ENCODE results near the gene SAMD10. TPM values are rescaled to one million over a fixed set of nuclear protein-coding genes. Genes with fewer than 3 reads are reported as not detected.

The SAMD10 gene
- total and polyA plus RNA-seq, 2 of the 8 experiments (the other 6 are each of a cell fraction or from before 2014, with no cell fraction given): 3.0 to 5.2 TPM

DNA sequence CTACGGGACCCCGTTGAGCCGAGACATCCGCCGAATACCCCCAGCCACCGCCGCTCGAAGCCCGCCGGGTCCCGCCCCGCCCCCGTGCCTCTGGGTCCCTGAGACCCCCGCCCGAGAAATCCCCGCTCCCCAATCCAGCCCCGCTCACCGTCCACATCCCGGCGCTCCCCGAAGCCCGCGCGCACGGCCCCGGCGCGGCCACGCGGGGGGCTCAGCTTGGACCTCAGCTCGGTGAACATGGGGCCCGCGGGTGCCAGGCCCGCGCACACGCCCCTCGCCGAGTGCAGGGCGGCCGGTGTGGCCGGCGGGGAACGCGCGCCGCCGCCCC, 249 bp downstream of the SAMD10 start:
- H2BK120ac ChIP-seq (replicated peaks; ENCODE audit: low read depth, low read length): no peak overlapping the region
- no peak overlapping the region; the same call in 1 of the 2 replicates for H2AFZ ChIP-seq (ENCODE audit: low read length)
- peaks cover 14% of the 10 kb centered on the region for H3K23me2 ChIP-seq (ENCODE audit: low read depth, low read length)
- peaks cover 4% of the 10 kb centered on the region; the same call in 1 of the 2 replicates for H3K79me1 ChIP-seq (ENCODE audit: low read depth, low read length)
- H3K9ac ChIP-seq (replicated peaks in 1 of 4; ENCODE audit: extremely low read depth in 1 of 4, low read depth in 3 of 4, low read length in 3 of 4): peak overlapping the region in 1 of 4 experiments; percentile 38; a peak in 1 of 7 replicates
- WGBS, 2 experiments (ENCODE audit: extremely low coverage in 1 of 2, insufficient coverage in 1 of 2, insufficient read length in 1 of 2, insufficient replicate concordance in 2 of 2, low coverage in 1 of 2, low lambda C conversion rate in 2 of 2, missing lambda C conversion rate in 1 of 2): no CpG with 5 or more reads among the region's 47 CpGs
- no peak overlapping the region for H3K14ac ChIP-seq (ENCODE audit: insufficient read length)
- peak overlapping the region; percentile 42 for H4K5ac ChIP-seq (ENCODE audit: insufficient read length, low read depth, low read length)
- peaks cover 3 to 12% of the 10 kb centered on the region in 2 experiments for H4K20me1 ChIP-seq (replicated peaks in 1 of 2; ENCODE audit: control insufficient read depth in 1 of 2, insufficient read depth in 2 of 2, low read length in 2 of 2)
- no peak overlapping the region for H2AK5ac ChIP-seq (ENCODE audit: low read depth, low read length)
- peaks cover 0 to 9% (median 2%) of the 10 kb centered on the region in 4 experiments; a peak in 3 of 7 replicates for H3K27me3 ChIP-seq (replicated peaks in 1 of 4; ENCODE audit: control insufficient read depth in 3 of 4, extremely low read depth in 1 of 4, insufficient read depth in 3 of 4, low read length in 3 of 4)
- no peak overlapping the region for H2BK20ac ChIP-seq (ENCODE audit: low read length)
- peaks cover 4 to 24% (median 12%) of the 10 kb centered on the region in 4 experiments; a peak in 6 of 7 replicates for H3K4me1 ChIP-seq (replicated peaks in 1 of 4; ENCODE audit: control insufficient read depth in 3 of 4, insufficient read depth in 4 of 4, low read length in 3 of 4)
- CTCF ChIA-PET (ENCODE audit: partially characterized antibody): interaction anchor here (1.3 to 2.0 kb wide), 6 partner anchors 36 to 141 kb away, joined by 3 to 17 read pairs (median 6); no protein-coding TSS in a partner anchor
- H3K9me3 ChIP-seq (ENCODE audit: insufficient read depth in 2 of 2, low read depth in 1 of 2, low read length in 1 of 2): no peaks in the 10 kb centered on the region
- TF ChIP-seq RBBP5 (IDR thresholded peaks at IDR 0.05; ENCODE audit: borderline replicate concordance, low read depth, low read length) (0 out of 2 replicates have a peak, but pooled peaks have one; percentile 0), MAFK (IDR thresholded peaks at IDR 0.05; ENCODE audit: low read depth, low read length) (no peak)
- H3K23ac ChIP-seq (ENCODE audit: insufficient read length): no peak overlapping the region
- no peak for FAIRE-seq
- peak overlapping the region; percentile 62 to 92 for H3K4me2 ChIP-seq (ENCODE audit: insufficient read depth in 1 of 2, low read depth in 2 of 2, low read length in 2 of 2)
- DNase-seq (ENCODE audit: low read depth in 1 of 2, low spot score in 2 of 2): no peak
- no peak overlapping the region for H2BK12ac ChIP-seq (ENCODE audit: low read depth, low read length)
- H3K36me3 ChIP-seq (ENCODE audit: control insufficient read depth in 2 of 4, insufficient read depth in 4 of 4, low read length in 3 of 4): peaks cover 0 to 5% (median 0%) of the 10 kb centered on the region in 4 experiments; a peak in 1 of 8 replicates
- H3K27ac ChIP-seq (ENCODE audit: low read depth, low read length): no peak overlapping the region
- POLR2A ChIA-PET (ENCODE audit: partially characterized antibody): interaction anchor here (1.0 to 1.9 kb wide), 4 partner anchors 19 to 114 kb away, joined by 3 to 13 read pairs (median 4); partner anchors contain the start of gene TPD52L2
- peak overlapping the region; percentile 57 to 89 (median 63) for H3K4me3 ChIP-seq (ENCODE audit: extremely low read depth in 1 of 4, insufficient read depth in 2 of 4, low read depth in 3 of 4, low read length in 4 of 4)
- peak overlapping the region; percentile 57; the same call in 1 of the 2 replicates for H4K8ac ChIP-seq (ENCODE audit: extremely low read depth, insufficient read depth, low read length)
- no peak overlapping the region for H3K4ac ChIP-seq (replicated peaks; ENCODE audit: insufficient read length, low read depth, low read length)
- peaks cover 0 to 20% of the 10 kb centered on the region in 2 experiments; a peak in 3 of 4 replicates for H3K79me2 ChIP-seq (ENCODE audit: control insufficient read depth in 1 of 2, insufficient read depth in 2 of 2, low read length in 2 of 2)
- H2BK5ac ChIP-seq (ENCODE audit: low read depth, low read length): no peak overlapping the region
- H3K18ac ChIP-seq (ENCODE audit: extremely low read depth, low read length): no peak overlapping the region; the same call in 1 of the 2 replicates
- H3K56ac ChIP-seq (replicated peaks; ENCODE audit: insufficient read length, low read depth, low read length): no peak overlapping the region
- no peak overlapping the region for H2BK15ac ChIP-seq (ENCODE audit: low read length)
- no peak overlapping the region for H4K91ac ChIP-seq (replicated peaks; ENCODE audit: insufficient read length, low read length)

All from H1 (cell line).